Measurements from ENCODE around the gene CEP290. TPM values are rescaled to one million over a fixed set of nuclear protein-coding genes. Genes with fewer than 3 reads are reported as not detected.

Gene CEP290
- total and polyA plus RNA-seq, 2 experiments from 2014 or later, result 17.3 to 25.7 TPM

DNA sequence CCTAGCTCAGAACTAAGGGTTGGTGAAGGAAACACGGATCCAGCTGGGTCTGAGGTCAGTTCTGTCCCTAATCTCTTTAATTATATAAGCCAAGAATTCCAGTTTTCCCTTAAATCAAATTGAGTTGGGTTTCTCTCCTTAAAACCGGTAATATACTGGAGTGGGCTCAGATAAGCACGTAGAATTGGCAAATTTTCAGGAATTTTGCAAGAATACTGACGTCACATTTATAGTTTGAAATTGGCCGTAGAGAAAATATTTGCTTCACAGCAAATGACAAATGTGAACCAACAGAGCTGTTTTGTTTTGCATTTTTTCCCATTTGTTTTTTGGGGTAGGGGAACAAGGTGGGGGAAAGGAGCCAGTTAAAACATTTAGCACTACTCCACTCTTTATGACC is 130.1 kb downstream of the CEP290 start:
- DNase-seq (ENCODE audit: low spot score) (no peak), ATAC-seq (no peak)
- H3K27ac ChIP-seq (ENCODE audit: low read depth), result no peak overlapping the region
- no peaks in the 10 kb centered on the region for H3K27me3 ChIP-seq (ENCODE audit: insufficient read depth)
- H3K4me1 Mint-ChIP-seq, result no peaks in the 10 kb centered on the region
- H3K4me3 Mint-ChIP-seq, result no peak overlapping the region
- no peaks in the 10 kb centered on the region for H3K9me2 ChIP-seq (ENCODE audit: insufficient read depth)
- H2AFZ ChIP-seq, result no peak overlapping the region
- no peaks in the 10 kb centered on the region; the same call in 1 of the 2 replicates for H3K36me3 ChIP-seq (ENCODE audit: insufficient read depth)
- no peaks in the 10 kb centered on the region for H3F3A ChIP-seq (replicated peaks; ENCODE audit: low read depth)
- H3K36me3 Mint-ChIP-seq (ENCODE audit: low read depth), result peaks cover 3% of the 10 kb centered on the region; the same call in 1 of the 3 replicates
- no peaks in the 10 kb centered on the region for H4K20me1 ChIP-seq (replicated peaks; ENCODE audit: insufficient read depth)
- no peaks in the 10 kb centered on the region for H3K4me1 ChIP-seq (ENCODE audit: insufficient read depth)
- no peaks in the 10 kb centered on the region for H3K27me3 Mint-ChIP-seq (ENCODE audit: insufficient read depth, low read depth, poor library complexity)
- no peaks in the 10 kb centered on the region for H3K79me2 ChIP-seq (replicated peaks; ENCODE audit: insufficient read depth)
- no peak overlapping the region for H3K27ac Mint-ChIP-seq
- H3K4me2 ChIP-seq, result no peak overlapping the region
- TF ChIP-seq EZH2 (IDR thresholded peaks at IDR 0.05; ENCODE audit: low read depth, unreplicated experiment) (no peak), STAT1 (IDR thresholded peaks at IDR 0.05; ENCODE audit: unreplicated experiment) (no peak), JUNB (IDR thresholded peaks at IDR 0.05; ENCODE audit: unreplicated experiment) (no peak), POLR2AphosphoS5 (IDR thresholded peaks at IDR 0.05; ENCODE audit: low read depth) (no peak), CREB1 (CRISPR knock-in tag; IDR thresholded peaks at IDR 0.05; ENCODE audit: low read depth) (no peak), ZNF331 (CRISPR knock-in tag; IDR thresholded peaks at IDR 0.05; ENCODE audit: low read depth) (no peak), NANOG (IDR thresholded peaks at IDR 0.05; ENCODE audit: borderline replicate concordance) (no peak), EZH2phosphoT487 (IDR thresholded peaks at IDR 0.05; ENCODE audit: unreplicated experiment) (no peak), ZNF114 (CRISPR knock-in tag; IDR thresholded peaks at IDR 0.05) (no peak)
- TF ChIP-seq, protein P1, sequence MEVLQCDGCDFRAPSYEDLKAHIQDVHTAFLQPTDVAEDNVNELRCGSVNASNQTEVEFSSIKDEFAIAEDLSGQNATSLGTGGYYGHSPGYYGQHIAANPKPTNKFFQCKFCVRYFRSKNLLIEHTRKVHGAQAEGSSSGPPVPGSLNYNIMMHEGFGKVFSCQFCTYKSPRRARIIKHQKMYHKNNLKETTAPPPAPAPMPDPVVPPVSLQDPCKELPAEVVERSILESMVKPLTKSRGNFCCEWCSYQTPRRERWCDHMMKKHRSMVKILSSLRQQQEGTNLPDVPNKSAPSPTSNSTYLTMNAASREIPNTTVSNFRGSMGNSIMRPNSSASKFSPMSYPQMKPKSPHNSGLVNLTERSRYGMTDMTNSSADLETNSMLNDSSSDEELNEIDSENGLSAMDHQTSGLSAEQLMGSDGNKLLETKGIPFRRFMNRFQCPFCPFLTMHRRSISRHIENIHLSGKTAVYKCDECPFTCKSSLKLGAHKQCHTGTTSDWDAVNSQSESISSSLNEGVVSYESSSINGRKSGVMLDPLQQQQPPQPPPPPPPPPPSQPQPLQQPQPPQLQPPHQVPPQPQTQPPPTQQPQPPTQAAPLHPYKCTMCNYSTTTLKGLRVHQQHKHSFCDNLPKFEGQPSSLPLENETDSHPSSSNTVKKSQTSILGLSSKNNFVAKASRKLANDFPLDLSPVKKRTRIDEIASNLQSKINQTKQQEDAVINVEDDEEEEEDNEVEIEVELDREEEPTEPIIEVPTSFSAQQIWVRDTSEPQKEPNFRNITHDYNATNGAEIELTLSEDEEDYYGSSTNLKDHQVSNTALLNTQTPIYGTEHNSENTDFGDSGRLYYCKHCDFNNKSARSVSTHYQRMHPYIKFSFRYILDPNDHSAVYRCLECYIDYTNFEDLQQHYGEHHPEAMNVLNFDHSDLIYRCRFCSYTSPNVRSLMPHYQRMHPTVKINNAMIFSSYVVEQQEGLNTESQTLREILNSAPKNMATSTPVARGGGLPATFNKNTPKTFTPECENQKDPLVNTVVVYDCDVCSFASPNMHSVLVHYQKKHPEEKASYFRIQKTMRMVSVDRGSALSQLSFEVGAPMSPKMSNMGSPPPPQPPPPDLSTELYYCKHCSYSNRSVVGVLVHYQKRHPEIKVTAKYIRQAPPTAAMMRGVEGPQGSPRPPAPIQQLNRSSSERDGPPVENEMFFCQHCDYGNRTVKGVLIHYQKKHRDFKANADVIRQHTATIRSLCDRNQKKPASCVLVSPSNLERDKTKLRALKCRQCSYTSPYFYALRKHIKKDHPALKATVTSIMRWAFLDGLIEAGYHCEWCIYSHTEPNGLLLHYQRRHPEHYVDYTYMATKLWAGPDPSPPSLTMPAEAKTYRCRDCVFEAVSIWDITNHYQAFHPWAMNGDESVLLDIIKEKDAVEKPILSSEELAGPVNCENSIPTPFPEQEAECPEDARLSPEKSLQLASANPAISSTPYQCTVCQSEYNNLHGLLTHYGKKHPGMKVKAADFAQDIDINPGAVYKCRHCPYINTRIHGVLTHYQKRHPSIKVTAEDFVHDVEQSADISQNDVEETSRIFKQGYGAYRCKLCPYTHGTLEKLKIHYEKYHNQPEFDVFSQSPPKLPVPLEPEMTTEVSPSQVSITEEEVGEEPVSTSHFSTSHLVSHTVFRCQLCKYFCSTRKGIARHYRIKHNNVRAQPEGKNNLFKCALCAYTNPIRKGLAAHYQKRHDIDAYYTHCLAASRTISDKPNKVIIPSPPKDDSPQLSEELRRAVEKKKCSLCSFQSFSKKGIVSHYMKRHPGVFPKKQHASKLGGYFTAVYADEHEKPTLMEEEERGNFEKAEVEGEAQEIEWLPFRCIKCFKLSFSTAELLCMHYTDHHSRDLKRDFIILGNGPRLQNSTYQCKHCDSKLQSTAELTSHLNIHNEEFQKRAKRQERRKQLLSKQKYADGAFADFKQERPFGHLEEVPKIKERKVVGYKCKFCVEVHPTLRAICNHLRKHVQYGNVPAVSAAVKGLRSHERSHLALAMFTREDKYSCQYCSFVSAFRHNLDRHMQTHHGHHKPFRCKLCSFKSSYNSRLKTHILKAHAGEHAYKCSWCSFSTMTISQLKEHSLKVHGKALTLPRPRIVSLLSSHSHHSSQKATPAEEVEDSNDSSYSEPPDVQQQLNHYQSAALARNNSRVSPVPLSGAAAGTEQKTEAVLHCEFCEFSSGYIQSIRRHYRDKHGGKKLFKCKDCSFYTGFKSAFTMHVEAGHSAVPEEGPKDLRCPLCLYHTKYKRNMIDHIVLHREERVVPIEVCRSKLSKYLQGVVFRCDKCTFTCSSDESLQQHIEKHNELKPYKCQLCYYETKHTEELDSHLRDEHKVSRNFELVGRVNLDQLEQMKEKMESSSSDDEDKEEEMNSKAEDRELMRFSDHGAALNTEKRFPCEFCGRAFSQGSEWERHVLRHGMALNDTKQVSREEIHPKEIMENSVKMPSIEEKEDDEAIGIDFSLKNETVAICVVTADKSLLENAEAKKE (CRISPR knock-in tag; IDR thresholded peaks at IDR 0.05), result no peak
- TF ChIP-seq, protein P2, sequence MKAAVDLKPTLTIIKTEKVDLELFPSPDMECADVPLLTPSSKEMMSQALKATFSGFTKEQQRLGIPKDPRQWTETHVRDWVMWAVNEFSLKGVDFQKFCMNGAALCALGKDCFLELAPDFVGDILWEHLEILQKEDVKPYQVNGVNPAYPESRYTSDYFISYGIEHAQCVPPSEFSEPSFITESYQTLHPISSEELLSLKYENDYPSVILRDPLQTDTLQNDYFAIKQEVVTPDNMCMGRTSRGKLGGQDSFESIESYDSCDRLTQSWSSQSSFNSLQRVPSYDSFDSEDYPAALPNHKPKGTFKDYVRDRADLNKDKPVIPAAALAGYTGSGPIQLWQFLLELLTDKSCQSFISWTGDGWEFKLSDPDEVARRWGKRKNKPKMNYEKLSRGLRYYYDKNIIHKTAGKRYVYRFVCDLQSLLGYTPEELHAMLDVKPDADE (IDR thresholded peaks at IDR 0.05), result no peak
- TF ChIP-seq, protein P3, sequence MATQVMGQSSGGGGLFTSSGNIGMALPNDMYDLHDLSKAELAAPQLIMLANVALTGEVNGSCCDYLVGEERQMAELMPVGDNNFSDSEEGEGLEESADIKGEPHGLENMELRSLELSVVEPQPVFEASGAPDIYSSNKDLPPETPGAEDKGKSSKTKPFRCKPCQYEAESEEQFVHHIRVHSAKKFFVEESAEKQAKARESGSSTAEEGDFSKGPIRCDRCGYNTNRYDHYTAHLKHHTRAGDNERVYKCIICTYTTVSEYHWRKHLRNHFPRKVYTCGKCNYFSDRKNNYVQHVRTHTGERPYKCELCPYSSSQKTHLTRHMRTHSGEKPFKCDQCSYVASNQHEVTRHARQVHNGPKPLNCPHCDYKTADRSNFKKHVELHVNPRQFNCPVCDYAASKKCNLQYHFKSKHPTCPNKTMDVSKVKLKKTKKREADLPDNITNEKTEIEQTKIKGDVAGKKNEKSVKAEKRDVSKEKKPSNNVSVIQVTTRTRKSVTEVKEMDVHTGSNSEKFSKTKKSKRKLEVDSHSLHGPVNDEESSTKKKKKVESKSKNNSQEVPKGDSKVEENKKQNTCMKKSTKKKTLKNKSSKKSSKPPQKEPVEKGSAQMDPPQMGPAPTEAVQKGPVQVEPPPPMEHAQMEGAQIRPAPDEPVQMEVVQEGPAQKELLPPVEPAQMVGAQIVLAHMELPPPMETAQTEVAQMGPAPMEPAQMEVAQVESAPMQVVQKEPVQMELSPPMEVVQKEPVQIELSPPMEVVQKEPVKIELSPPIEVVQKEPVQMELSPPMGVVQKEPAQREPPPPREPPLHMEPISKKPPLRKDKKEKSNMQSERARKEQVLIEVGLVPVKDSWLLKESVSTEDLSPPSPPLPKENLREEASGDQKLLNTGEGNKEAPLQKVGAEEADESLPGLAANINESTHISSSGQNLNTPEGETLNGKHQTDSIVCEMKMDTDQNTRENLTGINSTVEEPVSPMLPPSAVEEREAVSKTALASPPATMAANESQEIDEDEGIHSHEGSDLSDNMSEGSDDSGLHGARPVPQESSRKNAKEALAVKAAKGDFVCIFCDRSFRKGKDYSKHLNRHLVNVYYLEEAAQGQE (IDR thresholded peaks at IDR 0.05; ENCODE audit: unreplicated experiment), result no peak
- TF ChIP-seq, protein P4, sequence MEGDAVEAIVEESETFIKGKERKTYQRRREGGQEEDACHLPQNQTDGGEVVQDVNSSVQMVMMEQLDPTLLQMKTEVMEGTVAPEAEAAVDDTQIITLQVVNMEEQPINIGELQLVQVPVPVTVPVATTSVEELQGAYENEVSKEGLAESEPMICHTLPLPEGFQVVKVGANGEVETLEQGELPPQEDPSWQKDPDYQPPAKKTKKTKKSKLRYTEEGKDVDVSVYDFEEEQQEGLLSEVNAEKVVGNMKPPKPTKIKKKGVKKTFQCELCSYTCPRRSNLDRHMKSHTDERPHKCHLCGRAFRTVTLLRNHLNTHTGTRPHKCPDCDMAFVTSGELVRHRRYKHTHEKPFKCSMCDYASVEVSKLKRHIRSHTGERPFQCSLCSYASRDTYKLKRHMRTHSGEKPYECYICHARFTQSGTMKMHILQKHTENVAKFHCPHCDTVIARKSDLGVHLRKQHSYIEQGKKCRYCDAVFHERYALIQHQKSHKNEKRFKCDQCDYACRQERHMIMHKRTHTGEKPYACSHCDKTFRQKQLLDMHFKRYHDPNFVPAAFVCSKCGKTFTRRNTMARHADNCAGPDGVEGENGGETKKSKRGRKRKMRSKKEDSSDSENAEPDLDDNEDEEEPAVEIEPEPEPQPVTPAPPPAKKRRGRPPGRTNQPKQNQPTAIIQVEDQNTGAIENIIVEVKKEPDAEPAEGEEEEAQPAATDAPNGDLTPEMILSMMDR (conservative IDR thresholded peaks at IDR 0.05; ENCODE audit: low read depth in 2 of 2), result no peak
- no peak overlapping the region for H3K4me3 ChIP-seq
- peaks cover 6% of the 10 kb centered on the region for H3K9me3 Mint-ChIP-seq

Data from GM23338 (cell line).